GM18519 (cell line): ENCODE measurements around the gene SLC7A6.
A peak's percentile ranks its signal among the peaks of the same experiment; 100 is the strongest.

ENCODE experiments used
- ATAC-seq: cut with Tn5 transposase; IDR thresholded peaks from one replicate; pipeline ENCODE4 v1.9.1; 2021; ENCODE audit warnings: mild to moderate bottlenecking, moderate library complexity; ENCODE audit not compliant: unreplicated experiment, low FRiP score

Gene SLC7A6

GRCh38 chr16:68234188-68235107 lies 29.9 kb upstream of the SLC7A6 start:
- no peak for ATAC-seq

GRCh38 chr16:68235108-68235886 lies 29.0 kb upstream of the SLC7A6 start:
- no peak for ATAC-seq

GRCh38 chr16:68235887-68236136 lies 28.5 kb upstream of the SLC7A6 start, which contains the start of gene ESRP2:
Gene ESRP2, minus strand, starts transcription at chr16:68236127. Its CDS starts 82 bp downstream, at chr16:68236045.
- ATAC-seq: no peak

GRCh38 chr16:68236137-68236825 lies 28.0 kb upstream of the SLC7A6 start:
- no peak for ATAC-seq

GRCh38 chr16:68236826-68237242 lies 27.5 kb upstream of the SLC7A6 start:
- ATAC-seq: no peak

DNA sequence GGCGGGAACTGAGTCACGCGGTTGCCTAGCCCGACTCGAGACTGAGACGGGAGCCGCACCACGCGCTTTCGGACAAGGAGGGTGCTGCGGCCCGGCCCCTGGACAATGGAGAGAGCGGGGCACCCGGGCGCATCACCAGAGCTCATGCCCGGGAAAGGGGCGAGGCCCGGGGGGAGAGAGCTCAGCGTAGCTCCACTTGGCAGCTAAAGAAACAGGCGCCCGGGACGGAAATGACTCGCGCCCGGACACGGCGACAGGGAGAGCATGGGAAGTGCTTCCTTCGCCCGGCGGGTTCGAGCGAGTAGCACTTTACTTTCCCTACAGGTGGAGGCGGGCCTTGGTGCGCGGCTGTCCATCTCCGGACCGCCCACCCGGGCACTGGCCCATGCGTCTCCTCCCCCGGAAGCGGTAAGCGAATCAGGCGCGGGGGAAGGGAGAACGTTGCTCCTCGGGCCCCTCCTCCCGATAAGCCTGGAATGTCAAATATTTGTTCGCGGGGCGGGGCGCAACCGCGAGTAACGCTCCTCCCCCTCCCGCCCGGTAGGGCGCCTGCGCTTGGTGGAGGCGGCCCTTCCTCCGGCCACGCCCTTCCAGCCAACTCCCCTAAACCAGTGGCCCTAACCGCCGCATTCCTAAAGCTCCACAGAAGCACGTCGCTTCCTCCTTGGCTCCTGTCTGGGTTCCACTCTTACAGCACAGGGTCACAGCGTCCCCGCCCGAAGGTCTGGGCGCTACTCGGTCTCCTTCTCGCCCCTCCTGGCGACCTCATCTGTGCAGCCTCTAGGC lies 26.9 kb upstream of the SLC7A6 start:
- peak; percentile 60 for ATAC-seq

DNA sequence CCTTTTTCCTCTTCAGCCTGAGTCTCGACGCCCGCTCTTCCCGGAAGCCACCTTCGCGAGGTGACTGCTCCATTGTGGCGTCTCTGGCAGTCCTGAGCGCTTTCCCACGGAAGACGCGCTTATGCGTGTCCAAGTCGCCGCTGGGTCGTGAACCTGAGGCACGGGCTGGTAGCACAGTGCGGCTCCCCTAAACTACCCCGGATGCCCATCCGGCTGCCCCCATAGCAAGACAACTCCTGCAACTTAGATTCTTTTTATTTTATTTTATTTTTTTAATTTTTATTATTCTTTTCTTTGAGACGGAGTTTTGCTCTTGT lies 26.3 kb upstream of the SLC7A6 start:
- ATAC-seq: peak; percentile 14

DNA sequence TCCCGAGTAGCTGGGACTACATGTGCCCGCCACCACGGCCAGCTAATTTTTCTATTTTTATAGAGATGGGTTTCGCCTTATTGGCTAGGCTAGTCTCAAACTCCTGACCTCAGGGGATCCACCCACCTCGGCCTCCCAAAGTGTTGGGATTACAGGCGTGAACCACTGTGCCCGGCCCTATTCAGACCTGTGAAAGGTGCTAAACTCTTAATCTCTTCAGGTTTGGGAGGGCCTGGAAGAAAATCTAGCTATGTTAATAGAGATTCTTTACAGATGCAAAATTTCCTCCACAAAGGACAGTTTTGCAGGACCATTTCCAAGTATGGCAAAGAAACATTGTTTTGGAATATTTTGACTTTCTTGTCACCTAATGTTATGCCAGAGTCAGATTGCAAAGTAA lies 22.2 kb upstream of the SLC7A6 start:
- ATAC-seq: no peak

DNA sequence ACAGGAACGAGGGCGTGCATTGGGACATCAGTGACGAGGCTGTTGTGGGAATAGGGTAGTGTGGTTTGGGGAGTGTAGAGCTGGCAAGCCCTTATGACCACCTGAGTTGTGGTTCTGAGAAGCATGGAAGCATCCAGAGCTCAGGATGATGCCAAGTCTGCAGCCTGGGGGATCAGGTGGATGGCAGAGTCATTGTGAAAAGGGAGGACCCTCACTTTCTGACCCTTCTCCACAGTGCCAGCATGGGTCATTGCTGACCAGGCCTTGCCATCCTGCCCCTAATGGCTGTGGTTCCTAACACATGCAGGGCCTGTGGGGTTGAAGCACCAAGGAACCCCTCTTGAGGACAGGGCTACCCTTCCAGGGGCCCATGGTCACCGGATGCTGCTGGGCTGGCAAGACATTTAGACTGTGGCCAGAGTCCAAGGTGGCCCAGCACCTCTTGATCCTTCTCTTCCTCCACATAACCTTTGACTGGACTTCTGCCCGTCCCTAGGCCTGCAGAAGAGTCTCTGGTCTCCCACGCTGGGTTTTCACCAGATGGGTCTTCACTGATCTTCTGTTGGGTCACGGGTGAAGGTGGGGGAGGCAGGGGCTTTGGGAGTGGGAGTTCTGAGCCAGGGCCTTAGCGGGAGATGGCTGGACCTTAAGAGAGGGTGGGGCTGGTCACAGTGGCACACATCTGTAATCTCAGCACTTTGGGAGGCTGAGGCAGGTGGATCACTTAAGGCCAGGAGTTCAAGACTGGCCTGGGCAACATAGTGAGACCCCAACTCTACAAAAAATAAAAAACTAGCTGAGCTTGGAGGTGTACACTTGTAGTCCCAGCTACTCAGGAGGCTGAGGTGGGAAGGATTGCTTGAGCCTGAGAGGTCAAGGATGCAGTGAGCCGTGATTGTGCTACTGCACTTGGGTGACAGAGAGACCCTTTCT lies 21.1 kb upstream of the SLC7A6 start:
- ATAC-seq: no peak

GRCh38 chr16:68244481-68244902 lies 19.8 kb upstream of the SLC7A6 start:
- no peak for ATAC-seq

- ATAC-seq: peak; percentile 70
Observed at GRCh38 chr16:68244903-68245853, 19.1 kb upstream of the SLC7A6 start, which contains the start of gene PLA2G15. Gene PLA2G15, plus strand, starts transcription at chr16:68245373. Its CDS starts 54 bp downstream, at chr16:68245427.

DNA sequence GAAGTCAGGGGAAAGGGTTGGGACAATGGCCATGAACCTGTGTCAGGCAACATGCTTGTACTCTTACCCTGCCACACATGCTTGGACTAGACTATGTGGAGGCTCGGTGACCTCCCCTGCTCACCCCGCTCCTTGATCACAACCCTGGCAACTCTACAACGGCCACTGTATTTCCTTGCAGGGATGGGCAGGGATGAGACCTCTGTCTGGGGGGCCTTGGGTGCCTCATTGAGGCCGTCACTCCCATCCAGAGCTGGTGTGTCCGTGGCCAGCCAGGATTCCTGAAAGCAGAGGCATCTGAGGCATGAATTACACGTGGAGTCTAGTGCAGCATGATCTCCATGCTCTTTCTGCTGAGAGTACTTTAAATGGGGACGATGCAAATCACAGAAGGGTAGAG lies 18.2 kb upstream of the SLC7A6 start:
- ATAC-seq: no peak

- no peak for ATAC-seq
Observed at GRCh38 chr16:68246666-68247065, 17.7 kb upstream of the SLC7A6 start.

- no peak for ATAC-seq
Observed at GRCh38 chr16:68247400-68247799, 16.9 kb upstream of the SLC7A6 start.

DNA sequence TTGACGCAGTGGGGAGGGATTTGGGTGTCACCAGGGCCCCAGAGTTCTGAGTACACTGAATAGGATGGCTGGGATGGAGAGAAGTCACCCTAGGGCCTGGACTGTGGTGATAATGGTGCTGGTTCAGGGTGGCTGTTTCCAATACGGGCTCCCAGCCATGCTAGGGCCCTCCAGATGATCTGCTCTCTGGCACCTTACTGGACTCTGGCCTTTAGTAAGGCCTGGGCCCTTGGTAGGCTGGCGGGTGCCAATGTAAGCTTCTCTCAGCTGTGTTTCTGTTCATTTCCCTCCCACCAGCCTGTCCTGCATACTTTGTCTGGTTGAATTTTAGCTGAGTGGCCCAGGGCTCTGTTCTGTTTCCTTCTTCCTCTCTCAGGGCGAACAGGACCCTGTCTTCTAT lies 16.4 kb upstream of the SLC7A6 start:
- ATAC-seq: no peak

DNA sequence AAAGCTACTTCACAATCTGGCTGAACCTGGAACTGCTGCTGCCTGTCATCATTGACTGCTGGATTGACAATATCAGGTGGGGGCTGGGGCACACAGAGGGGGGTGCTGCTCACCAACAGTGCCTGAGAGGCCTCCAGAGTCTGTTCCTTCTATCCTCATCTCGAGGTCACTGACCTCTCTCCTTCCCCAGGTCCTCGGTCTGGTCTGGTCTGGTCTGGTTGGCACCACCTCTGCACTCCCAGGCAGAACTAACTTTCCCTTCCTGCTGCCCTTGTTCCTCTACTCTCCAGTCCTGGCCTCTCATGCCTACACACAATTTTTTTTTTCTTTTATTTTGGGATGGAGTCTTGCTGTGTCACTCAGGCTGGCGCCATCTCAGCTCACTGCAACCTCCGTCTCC lies 15.0 kb upstream of the SLC7A6 start:
- no peak for ATAC-seq

- ATAC-seq: no peak
Observed at GRCh38 chr16:68250951-68251350, 13.4 kb upstream of the SLC7A6 start.

DNA sequence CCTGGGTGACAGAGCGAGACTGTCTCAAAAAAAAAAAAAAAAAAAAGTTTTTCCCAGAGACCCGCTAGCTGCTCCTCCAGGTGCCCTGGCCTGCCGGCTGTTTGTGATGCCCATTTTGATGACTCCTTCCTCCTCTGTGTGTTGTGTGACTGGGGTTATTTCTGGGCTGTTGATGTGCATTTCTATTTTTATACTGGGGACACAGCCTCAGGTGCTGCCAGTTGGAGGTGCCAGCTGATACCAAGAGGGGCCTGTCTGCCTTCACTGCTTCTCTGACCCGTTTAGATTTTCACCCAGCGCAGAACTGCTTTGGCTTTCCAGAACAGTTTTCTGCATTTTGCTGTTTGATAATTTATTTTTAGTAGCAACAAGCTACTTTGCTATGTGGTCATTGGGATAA lies 12.5 kb upstream of the SLC7A6 start:
- no peak for ATAC-seq
